HEK293 (cell line): Measurements from ENCODE around the gene ST7L.

Experiments
- MYNN ChIP-seq: fragments of 450-650 bp; formaldehyde crosslinking; IDR thresholded peaks from 2 replicates; pipeline ENCODE4 v1.5.1; 2016; ENCODE audit warnings: missing biosample characterization, missing genetic modification characterization, borderline replicate concordance
- SETDB1 ChIP-seq: IDR thresholded peaks from one replicate; pipeline ENCODE4 v1.6.1; 2017; ENCODE audit warnings: mild to moderate bottlenecking, low read length, moderate library complexity, mixed read lengths; ENCODE audit not compliant: insufficient read length
- ZNF140 ChIP-seq: fragments of 450-650 bp; formaldehyde crosslinking; IDR thresholded peaks from 2 replicates; pipeline ENCODE4 v1.5.1; 2016; ENCODE audit warnings: missing biosample characterization, missing genetic modification characterization
- ZNF394 ChIP-seq: fragments of 450-650 bp; formaldehyde crosslinking; IDR thresholded peaks from 2 replicates; pipeline ENCODE4 v1.5.1; 2016; ENCODE audit warnings: missing biosample characterization, missing genetic modification characterization, mild to moderate bottlenecking, moderate library complexity, borderline replicate concordance
- ZNF426 ChIP-seq: fragments of 450-650 bp; formaldehyde crosslinking; IDR thresholded peaks from 2 replicates; pipeline ENCODE4 v1.5.1; 2017; ENCODE audit warnings: missing biosample characterization, missing genetic modification characterization, mild to moderate bottlenecking, inconsistent platforms, moderate library complexity
- ZNF513 ChIP-seq: fragments of 450-650 bp; IDR thresholded peaks from 2 replicates; pipeline ENCODE4 v1.5.1; 2018; ENCODE audit warnings: missing biosample characterization, missing genetic modification characterization
- TF ChIP-seq, protein P1 (sequence below): fragments of 450-650 bp; formaldehyde crosslinking; IDR thresholded peaks from 2 replicates; pipeline ENCODE4 v1.5.1; 2016; ENCODE audit warnings: missing biosample characterization, missing genetic modification characterization
- TF ChIP-seq, protein P2 (sequence below): fragments of 450-650 bp; formaldehyde crosslinking; IDR thresholded peaks from 2 replicates; pipeline ENCODE4 v1.5.1; 2016; ENCODE audit warnings: missing biosample characterization, missing genetic modification characterization
- TF ChIP-seq, protein P3 (sequence below): fragments of 450-650 bp; formaldehyde crosslinking; IDR thresholded peaks from 2 replicates; pipeline ENCODE4 v1.5.1; 2016; ENCODE audit warnings: missing biosample characterization, missing genetic modification characterization
- TF ChIP-seq, protein P4 (sequence below): fragments of 450-650 bp; formaldehyde crosslinking; IDR thresholded peaks from 2 replicates; pipeline ENCODE4 v1.5.1; 2017; ENCODE audit warnings: missing biosample characterization, mild to moderate bottlenecking, missing genetic modification characterization, moderate library complexity

- TF ChIP-seq ZNF394 (tag by site-specific recombination) (no peak), ZNF513 (tag by site-specific recombination) (no peak), MYNN (no peak), ZNF140 (tag by site-specific recombination) (no peak), SETDB1 (no peak), ZNF426 (no peak)
- TF ChIP-seq, protein P1, sequence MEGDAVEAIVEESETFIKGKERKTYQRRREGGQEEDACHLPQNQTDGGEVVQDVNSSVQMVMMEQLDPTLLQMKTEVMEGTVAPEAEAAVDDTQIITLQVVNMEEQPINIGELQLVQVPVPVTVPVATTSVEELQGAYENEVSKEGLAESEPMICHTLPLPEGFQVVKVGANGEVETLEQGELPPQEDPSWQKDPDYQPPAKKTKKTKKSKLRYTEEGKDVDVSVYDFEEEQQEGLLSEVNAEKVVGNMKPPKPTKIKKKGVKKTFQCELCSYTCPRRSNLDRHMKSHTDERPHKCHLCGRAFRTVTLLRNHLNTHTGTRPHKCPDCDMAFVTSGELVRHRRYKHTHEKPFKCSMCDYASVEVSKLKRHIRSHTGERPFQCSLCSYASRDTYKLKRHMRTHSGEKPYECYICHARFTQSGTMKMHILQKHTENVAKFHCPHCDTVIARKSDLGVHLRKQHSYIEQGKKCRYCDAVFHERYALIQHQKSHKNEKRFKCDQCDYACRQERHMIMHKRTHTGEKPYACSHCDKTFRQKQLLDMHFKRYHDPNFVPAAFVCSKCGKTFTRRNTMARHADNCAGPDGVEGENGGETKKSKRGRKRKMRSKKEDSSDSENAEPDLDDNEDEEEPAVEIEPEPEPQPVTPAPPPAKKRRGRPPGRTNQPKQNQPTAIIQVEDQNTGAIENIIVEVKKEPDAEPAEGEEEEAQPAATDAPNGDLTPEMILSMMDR (tag by site-specific recombination): no peak
- TF ChIP-seq, protein P2, sequence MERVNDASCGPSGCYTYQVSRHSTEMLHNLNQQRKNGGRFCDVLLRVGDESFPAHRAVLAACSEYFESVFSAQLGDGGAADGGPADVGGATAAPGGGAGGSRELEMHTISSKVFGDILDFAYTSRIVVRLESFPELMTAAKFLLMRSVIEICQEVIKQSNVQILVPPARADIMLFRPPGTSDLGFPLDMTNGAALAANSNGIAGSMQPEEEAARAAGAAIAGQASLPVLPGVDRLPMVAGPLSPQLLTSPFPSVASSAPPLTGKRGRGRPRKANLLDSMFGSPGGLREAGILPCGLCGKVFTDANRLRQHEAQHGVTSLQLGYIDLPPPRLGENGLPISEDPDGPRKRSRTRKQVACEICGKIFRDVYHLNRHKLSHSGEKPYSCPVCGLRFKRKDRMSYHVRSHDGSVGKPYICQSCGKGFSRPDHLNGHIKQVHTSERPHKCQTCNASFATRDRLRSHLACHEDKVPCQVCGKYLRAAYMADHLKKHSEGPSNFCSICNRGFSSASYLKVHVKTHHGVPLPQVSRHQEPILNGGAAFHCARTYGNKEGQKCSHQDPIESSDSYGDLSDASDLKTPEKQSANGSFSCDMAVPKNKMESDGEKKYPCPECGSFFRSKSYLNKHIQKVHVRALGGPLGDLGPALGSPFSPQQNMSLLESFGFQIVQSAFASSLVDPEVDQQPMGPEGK (tag by site-specific recombination): no peak
- TF ChIP-seq, protein P3, sequence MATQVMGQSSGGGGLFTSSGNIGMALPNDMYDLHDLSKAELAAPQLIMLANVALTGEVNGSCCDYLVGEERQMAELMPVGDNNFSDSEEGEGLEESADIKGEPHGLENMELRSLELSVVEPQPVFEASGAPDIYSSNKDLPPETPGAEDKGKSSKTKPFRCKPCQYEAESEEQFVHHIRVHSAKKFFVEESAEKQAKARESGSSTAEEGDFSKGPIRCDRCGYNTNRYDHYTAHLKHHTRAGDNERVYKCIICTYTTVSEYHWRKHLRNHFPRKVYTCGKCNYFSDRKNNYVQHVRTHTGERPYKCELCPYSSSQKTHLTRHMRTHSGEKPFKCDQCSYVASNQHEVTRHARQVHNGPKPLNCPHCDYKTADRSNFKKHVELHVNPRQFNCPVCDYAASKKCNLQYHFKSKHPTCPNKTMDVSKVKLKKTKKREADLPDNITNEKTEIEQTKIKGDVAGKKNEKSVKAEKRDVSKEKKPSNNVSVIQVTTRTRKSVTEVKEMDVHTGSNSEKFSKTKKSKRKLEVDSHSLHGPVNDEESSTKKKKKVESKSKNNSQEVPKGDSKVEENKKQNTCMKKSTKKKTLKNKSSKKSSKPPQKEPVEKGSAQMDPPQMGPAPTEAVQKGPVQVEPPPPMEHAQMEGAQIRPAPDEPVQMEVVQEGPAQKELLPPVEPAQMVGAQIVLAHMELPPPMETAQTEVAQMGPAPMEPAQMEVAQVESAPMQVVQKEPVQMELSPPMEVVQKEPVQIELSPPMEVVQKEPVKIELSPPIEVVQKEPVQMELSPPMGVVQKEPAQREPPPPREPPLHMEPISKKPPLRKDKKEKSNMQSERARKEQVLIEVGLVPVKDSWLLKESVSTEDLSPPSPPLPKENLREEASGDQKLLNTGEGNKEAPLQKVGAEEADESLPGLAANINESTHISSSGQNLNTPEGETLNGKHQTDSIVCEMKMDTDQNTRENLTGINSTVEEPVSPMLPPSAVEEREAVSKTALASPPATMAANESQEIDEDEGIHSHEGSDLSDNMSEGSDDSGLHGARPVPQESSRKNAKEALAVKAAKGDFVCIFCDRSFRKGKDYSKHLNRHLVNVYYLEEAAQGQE: no peak
- TF ChIP-seq, protein P4, sequence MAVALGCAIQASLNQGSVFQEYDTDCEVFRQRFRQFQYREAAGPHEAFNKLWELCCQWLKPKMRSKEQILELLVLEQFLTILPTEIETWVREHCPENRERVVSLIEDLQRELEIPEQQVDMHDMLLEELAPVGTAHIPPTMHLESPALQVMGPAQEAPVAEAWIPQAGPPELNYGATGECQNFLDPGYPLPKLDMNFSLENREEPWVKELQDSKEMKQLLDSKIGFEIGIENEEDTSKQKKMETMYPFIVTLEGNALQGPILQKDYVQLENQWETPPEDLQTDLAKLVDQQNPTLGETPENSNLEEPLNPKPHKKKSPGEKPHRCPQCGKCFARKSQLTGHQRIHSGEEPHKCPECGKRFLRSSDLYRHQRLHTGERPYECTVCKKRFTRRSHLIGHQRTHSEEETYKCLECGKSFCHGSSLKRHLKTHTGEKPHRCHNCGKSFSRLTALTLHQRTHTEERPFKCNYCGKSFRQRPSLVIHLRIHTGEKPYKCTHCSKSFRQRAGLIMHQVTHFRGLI (tag by site-specific recombination): no peak
These were observed 24.1 kb upstream of the ST7L start for GRCh38 chr1:112643080-112643479.
